Inferior parietal cortex (tissue), 1 donor: ENCODE measurements around the gene RAPGEF2.
"Not testable (repeated sequence)": the region's sequence is repeated elsewhere in the genome, so short reads cannot be mapped to it uniquely, and the experiment has no call there.

Experiments
- DNase-seq: peaks from one replicate; pipeline ENCODE4 v3.0.0-alpha.2; 2016; ENCODE audit errors: extremely low spot score

RAPGEF2 gene

DNA sequence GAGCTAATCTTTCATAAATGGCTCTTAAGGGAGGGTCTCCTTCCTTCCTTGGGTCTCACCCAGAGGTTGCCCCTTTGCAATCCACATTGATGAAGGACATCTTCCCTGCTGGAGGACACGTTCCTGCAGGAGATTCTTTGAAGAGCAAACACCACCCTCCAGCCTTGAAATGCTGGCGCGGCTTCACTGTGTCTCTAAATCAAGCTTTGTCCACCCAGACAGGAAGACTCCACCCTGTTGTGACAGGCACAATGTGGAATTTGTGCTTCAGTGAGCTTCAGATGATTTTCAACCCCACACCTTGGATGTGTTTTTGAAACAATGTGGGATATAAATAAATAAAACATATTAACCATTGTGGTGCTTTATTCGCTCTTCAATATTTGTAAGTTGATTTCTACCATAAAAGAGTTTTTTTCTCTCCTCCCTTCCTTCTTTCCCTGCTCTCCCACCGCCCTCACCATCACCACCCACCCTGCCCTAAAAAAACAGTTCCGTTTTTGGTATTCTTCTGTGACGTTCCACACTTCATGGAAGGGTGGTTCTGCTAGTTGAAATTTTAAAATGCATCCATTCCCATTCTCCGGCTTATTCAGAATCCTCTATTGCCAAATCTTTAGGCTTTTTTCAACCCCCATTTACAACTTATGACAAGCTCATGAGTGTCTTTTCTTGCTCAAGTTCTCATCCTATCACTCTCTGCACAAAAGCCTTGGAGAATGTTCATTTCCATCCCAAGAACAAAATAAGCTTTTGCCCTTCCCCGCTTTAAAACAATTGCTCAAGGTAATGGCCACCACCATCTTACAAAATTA is 264.3 kb downstream of the RAPGEF2 start:
- DNase-seq: no peak

DNA sequence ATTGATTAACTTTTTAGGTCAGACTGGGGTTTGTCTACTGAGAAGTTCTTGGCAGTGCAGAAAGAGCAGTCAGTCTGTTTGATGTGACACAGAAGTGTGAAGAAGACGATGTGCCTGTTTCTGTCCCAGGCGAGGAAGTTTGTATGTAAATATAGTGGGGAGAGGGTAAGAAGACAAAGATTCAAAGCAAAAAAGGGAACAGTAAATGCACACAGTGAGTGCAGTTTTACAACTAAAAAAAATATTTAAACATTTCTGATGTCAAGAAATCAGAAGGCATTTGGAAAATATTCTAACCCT is 264.9 kb downstream of the RAPGEF2 start:
- DNase-seq: no peak

GRCh38 chr4:159368320-159368719 is 265.4 kb downstream of the RAPGEF2 start:
- DNase-seq: no peak

GRCh38 chr4:159369256-159369655 is 266.4 kb downstream of the RAPGEF2 start:
- no peak for DNase-seq

GRCh38 chr4:159370286-159370685 is 267.4 kb downstream of the RAPGEF2 start:
- DNase-seq: no peak

GRCh38 chr4:159374749-159375530 is 272.1 kb downstream of the RAPGEF2 start:
- no peak for DNase-seq

DNA sequence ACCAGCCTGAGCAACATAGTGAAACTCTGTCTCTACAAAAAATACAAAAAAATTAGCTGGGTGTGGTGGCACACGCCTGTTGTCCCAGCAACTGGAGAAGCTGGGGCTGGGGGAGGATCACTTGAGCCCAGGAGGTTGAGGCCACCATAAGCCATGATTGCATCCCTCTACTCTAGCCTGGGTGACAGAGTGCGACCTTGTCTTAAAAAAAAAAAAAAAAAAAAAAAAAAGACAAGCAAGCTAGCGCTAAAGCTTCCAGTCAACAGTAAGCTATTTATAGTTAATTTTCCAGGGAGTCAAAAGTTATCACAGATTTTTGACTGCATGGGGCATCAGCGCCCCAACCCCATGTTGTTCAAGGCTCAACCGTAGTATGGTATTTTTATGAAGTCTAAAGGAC is 273.4 kb downstream of the RAPGEF2 start:
- no peak for DNase-seq

- no peak for DNase-seq
These were observed 275.3 kb downstream of the RAPGEF2 start for GRCh38 chr4:159378056-159378616.

- DNase-seq: not testable (repeated sequence)
These were observed 276.2 kb downstream of the RAPGEF2 start for GRCh38 chr4:159379064-159379463.

DNA sequence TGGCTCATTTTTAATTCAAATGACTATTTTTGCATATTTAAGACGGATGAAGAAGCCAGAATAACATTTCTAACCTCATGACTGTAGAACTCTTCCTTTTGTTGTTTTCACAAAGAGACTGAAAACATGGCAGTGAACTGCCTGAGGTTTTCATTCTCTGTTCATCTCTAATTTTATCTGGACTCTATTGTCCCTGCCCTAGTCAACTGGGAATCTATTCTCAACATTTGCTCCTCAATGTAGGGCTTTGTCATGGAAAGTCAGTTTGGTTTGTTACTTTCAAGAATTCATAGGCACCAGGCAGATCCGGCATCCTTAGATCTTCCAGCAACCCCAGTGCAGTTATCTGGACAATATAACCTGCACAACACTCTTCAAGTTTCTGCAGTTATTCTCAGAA is 277.0 kb downstream of the RAPGEF2 start:
- no peak for DNase-seq

GRCh38 chr4:159382856-159383561 is 280.1 kb downstream of the RAPGEF2 start:
- DNase-seq: no peak

GRCh38 chr4:159383562-159383931 is 280.7 kb downstream of the RAPGEF2 start:
- no peak for DNase-seq

GRCh38 chr4:159384017-159384416 is 281.1 kb downstream of the RAPGEF2 start:
- no peak for DNase-seq

DNA sequence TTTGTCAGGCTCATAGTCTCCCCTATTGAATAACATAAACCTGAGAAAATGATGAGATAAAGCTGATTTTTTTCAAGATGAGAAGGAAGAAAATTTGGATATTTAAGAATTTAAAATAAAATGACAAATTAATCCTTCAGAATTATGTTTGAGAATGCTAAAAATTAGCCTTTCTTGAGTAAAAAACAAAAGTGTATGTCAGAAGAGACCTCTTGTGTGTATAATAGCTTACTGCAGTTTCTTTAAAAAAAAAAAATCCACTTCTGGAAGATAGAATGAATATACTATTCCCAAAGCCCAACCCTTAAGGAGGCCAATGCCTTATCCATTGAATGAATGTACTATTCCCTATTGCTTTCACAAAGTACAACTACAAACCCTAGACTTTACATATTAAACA is 281.8 kb downstream of the RAPGEF2 start:
- DNase-seq: no peak

GRCh38 chr4:159386620-159387019 is 283.7 kb downstream of the RAPGEF2 start:
- DNase-seq: no peak

GRCh38 chr4:159389756-159390155 is 286.9 kb downstream of the RAPGEF2 start:
- no peak for DNase-seq

DNA sequence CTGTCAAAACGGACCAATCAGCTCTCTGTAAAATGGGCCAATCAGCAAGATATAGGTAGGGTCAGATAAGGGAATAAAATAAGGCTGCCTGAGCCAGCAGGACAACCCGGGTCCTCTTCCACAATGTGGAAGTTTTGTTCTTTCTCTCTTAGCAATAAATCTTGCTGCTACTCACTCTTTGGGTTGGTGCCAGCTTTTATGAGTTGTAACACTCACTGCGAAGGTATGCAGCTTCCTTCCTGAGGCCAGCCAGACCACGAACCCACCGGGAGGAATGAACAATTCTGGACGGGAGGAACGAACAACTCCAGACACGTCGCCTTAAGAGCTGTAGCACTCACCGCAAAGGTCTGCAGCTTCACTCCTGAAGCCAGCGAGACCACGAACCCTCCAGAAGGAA is 287.8 kb downstream of the RAPGEF2 start:
- no peak for DNase-seq

GRCh38 chr4:159395693-159396092 is 292.8 kb downstream of the RAPGEF2 start:
- DNase-seq: no peak

DNA sequence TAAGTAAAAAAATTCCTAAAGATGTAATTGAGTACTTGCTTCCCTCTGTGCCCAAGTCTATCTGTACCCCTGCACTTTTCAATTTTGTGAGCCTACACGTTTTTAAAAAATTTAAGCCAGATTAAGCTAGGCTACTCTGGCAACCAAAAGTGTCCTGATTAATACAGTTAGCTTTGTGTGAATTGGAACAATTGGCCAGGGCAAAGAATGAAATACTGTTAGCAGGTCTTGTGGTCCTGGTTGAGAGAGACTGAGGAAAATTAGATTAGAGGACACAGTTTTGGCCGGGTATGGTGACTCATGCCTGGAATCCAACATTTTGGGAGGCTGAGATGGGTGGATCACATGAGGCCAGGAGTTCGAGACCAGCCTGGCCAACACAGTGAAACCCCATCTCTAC is 293.3 kb downstream of the RAPGEF2 start:
- no peak for DNase-seq

GRCh38 chr4:159398236-159398638 is 295.4 kb downstream of the RAPGEF2 start:
- no peak for DNase-seq

- DNase-seq: peak; percentile 45
These were observed 297.8 kb downstream of the RAPGEF2 start for GRCh38 chr4:159400558-159401225.

GRCh38 chr4:159401226-159401712 is 298.4 kb downstream of the RAPGEF2 start:
- no peak for DNase-seq
